AG20443 (cell line): Measurements from ENCODE around the gene RUNX1.

Experiments used
- DNase-seq: peaks from one replicate; pipeline ENCODE4 v3.0.0; 2012; ENCODE audit warnings: low spot score, mixed read lengths

The RUNX1 gene

GRCh38 chr21:34880401-34880800, 168.7 kb downstream of the RUNX1 start:
- no peak for DNase-seq

- DNase-seq, result no peak
Observed at GRCh38 chr21:34878940-34879339, 170.2 kb downstream of the RUNX1 start.

- no peak for DNase-seq
Observed at GRCh38 chr21:34878501-34878900, 170.6 kb downstream of the RUNX1 start.

GRCh38 chr21:34877485-34878128, 171.5 kb downstream of the RUNX1 start:
- no peak for DNase-seq

GRCh38 chr21:34875830-34876229, 173.3 kb downstream of the RUNX1 start:
- no peak for DNase-seq

- no peak for DNase-seq
Observed at GRCh38 chr21:34874684-34875513, 174.2 kb downstream of the RUNX1 start.

GRCh38 chr21:34871026-34871908, 177.8 kb downstream of the RUNX1 start:
- no peak for DNase-seq

- DNase-seq, result no peak
Observed at GRCh38 chr21:34870246-34870645, 178.9 kb downstream of the RUNX1 start.

GRCh38 chr21:34869545-34869944, 179.6 kb downstream of the RUNX1 start:
- no peak for DNase-seq

GRCh38 chr21:34867785-34868184, 181.3 kb downstream of the RUNX1 start:
- DNase-seq, result no peak

- DNase-seq, result no peak
Observed at GRCh38 chr21:34865400-34866241, 183.5 kb downstream of the RUNX1 start.

- no peak for DNase-seq
Observed at GRCh38 chr21:34864370-34865149, 184.5 kb downstream of the RUNX1 start.

GRCh38 chr21:34862951-34863350, 186.2 kb downstream of the RUNX1 start:
- no peak for DNase-seq

- DNase-seq, result no peak
Observed at GRCh38 chr21:34861258-34861657, 187.8 kb downstream of the RUNX1 start.

GRCh38 chr21:34859976-34860653, 189.0 kb downstream of the RUNX1 start:
- no peak for DNase-seq

GRCh38 chr21:34858559-34858958, 190.5 kb downstream of the RUNX1 start:
- DNase-seq, result no peak

- DNase-seq, result no peak
Observed at GRCh38 chr21:34857874-34858273, 191.2 kb downstream of the RUNX1 start.

GRCh38 chr21:34857122-34857713, 191.9 kb downstream of the RUNX1 start:
- no peak for DNase-seq

GRCh38 chr21:34852448-34852847, 196.7 kb downstream of the RUNX1 start:
- no peak for DNase-seq

GRCh38 chr21:34850166-34850690, 198.9 kb downstream of the RUNX1 start:
- no peak for DNase-seq
